Activated CD8-positive, alpha-beta T cell treated with anti-CD3 and anti-CD28 coated beads for 36 hours (primary cell): Measurements from ENCODE around the gene GFRA4. TPM values are rescaled to one million over a fixed set of nuclear protein-coding genes. Genes with fewer than 3 reads are reported as not detected.

Source experiments
- ATAC-seq: fragments of 200-7000 bp; cut with Tn5 transposase; one replicate; pipeline ENCODE4 v1.10.0; 2021; ENCODE audit warnings: mild to moderate bottlenecking, moderate library complexity
- CTCF ChIA-PET: fragments of 350-600 bp; sonication (Branson Sonifier 250); formaldehyde crosslinking; loops from one replicate; lab custom pipeline; 2021; ENCODE audit warnings: antibody characterized with exemption; lab: Charles Lee
- POLR2A ChIA-PET: fragments of 350-600 bp; sonication (Branson Sonifier 250); formaldehyde crosslinking; loops from one replicate; lab custom pipeline; 2021; ENCODE audit warnings: antibody characterized with exemption; lab: Charles Lee
- DNase-seq: peaks from one replicate; pipeline ENCODE4 v3.0.0-alpha.2; 2020
- H3K27ac Mint-ChIP-seq: one replicate; pipeline ENCODE4 v1.8.0; 2021; ENCODE audit warnings: mild to moderate bottlenecking, mixed read lengths
- H3K27me3 Mint-ChIP-seq: one replicate; pipeline ENCODE4 v1.8.0; 2021; ENCODE audit warnings: mixed read lengths
- H3K36me3 Mint-ChIP-seq: one replicate; pipeline ENCODE4 v1.8.0; 2021; ENCODE audit warnings: low read depth, mixed read lengths
- H3K4me1 Mint-ChIP-seq: one replicate; pipeline ENCODE4 v1.8.0; 2021; ENCODE audit warnings: low read depth, mixed read lengths
- H3K4me3 Mint-ChIP-seq: one replicate; pipeline ENCODE4 v1.8.0; 2021; ENCODE audit warnings: mild to moderate bottlenecking, moderate library complexity, mixed read lengths
- H3K9me3 Mint-ChIP-seq: one replicate; pipeline ENCODE4 v1.8.0; 2021; ENCODE audit warnings: mixed read lengths
- CTCF ChIP-seq: fragments of 200-600 bp; IDR thresholded peaks from one replicate; pipeline ENCODE4 v1.8.0; 2022; ENCODE audit warnings: antibody characterized with exemption, mild to moderate bottlenecking
- intact Hi-C: fragments of 100-400 bp; cut with micrococcal nuclease; formaldehyde crosslinking; loops from one replicate; pipeline ENCODE4 v1.10.0; 2022
- total RNA-seq, 2 experiments: library from RNA; stranded (reverse); gene quantifications; one replicate each; pipeline ENCODE4 v1.2.3, GENCODE V29; 2021

Gene GFRA4
- total RNA-seq, 2 experiments from 2014 or later, result not detected

DNA sequence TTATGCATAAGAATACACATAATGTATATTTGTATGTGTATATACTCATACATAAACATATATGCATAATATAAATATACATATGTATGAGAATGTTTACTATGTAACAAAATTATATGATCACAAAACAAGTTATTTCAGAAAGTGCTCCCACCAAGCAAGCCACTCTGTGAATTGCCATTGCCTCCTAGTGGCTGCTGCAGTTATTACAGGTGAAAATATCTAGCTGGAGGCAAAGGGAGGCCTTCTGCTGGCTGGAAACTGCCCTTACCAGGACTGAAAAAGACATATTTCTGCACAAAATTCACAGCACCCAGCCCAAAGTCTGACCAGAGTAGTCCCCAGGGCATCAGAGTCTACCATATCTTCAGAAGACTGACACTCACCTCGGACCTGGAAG lies 33.0 kb upstream of the GFRA4 start:
- ATAC-seq, result no peak
- intact Hi-C loops, result no loop called here
- Mint-ChIP-seq H3K4me1 (no peaks in the 10 kb centered on the region), H3K9me3 (no peaks in the 10 kb centered on the region), H3K27me3 (no peaks in the 10 kb centered on the region), H3K36me3 (no peaks in the 10 kb centered on the region), H3K4me3 (no peak overlapping the region), H3K27ac (no peak overlapping the region)
- ChIA-PET CTCF (interaction anchor here (0.7 to 5.5 kb wide), 13 partner anchors 8 to 160 kb away, joined by 3 to 32 read pairs (median 4); no protein-coding TSS in a partner anchor), POLR2A (no interaction called here)
- peak; percentile 64 for TF ChIP-seq CTCF
- peak; percentile 25 for DNase-seq

DNA sequence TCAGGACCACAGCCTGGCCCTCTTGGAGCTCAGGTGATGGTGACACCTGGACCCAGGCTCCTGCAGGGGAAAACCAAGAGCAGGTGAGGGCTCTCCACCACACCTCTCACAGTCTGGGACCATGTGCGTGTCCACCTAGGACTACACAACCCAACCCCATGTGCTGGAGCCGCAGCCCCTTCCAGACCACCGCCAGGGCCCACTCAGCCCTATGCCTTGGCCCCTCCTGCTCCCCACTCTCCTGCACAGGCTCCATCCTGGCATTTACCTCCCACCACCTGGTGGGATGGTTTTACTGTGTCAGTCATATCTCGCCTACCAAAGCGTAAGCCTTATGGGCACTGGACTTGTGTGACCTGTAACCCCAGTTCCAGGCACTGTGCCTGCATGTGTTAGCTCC lies 31.7 kb upstream of the GFRA4 start:
- CTCF ChIA-PET, result interaction anchor here (0.8 to 4.7 kb wide), 4 partner anchors 13 to 135 kb away, joined by 3 to 32 read pairs (median 16); no protein-coding TSS in a partner anchor
- H3K36me3 Mint-ChIP-seq, result no peaks in the 10 kb centered on the region
- no peak for TF ChIP-seq CTCF
- H3K4me3 Mint-ChIP-seq, result no peak overlapping the region
- no peak overlapping the region for H3K27ac Mint-ChIP-seq
- DNase-seq (no peak), ATAC-seq (no peak)
- no peaks in the 10 kb centered on the region for H3K4me1 Mint-ChIP-seq
- intact Hi-C loops, result no loop called here
- POLR2A ChIA-PET, result no interaction called here
- H3K9me3 Mint-ChIP-seq, result no peaks in the 10 kb centered on the region
- H3K27me3 Mint-ChIP-seq, result no peaks in the 10 kb centered on the region

DNA sequence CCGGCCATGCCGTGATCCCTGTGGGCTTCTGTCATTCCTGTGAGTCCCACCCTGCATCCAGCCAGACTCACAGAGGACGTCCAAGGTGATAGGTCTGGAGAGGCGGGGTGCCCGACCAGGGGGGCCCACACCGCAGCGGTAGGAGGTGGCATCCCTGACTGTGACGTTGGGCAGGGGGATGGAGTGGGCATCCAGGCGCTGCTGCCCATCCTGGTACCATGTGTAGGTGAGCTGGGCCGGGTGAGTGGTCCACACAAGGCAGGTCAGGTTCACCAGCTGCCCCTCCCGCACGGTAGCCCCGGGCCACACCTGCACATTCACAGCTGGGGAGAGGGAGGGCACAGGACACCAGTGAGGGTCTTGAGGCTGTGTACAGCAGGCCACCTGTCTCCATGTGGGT lies 30.2 kb upstream of the GFRA4 start:
- H3K36me3 Mint-ChIP-seq, result no peaks in the 10 kb centered on the region
- H3K27ac Mint-ChIP-seq, result no peak overlapping the region
- H3K4me1 Mint-ChIP-seq, result no peaks in the 10 kb centered on the region
- TF ChIP-seq CTCF, result no peak
- no peak for DNase-seq
- no peak for ATAC-seq
- no peak overlapping the region for H3K4me3 Mint-ChIP-seq
- POLR2A ChIA-PET, result no interaction called here
- no peaks in the 10 kb centered on the region for H3K27me3 Mint-ChIP-seq
- intact Hi-C loops, result no loop called here
- no peaks in the 10 kb centered on the region for H3K9me3 Mint-ChIP-seq
- CTCF ChIA-PET, result interaction anchor here (4.1 kb wide), 1 partner anchor 17 kb away, joined by 25 read pairs; no protein-coding TSS in a partner anchor

- DNase-seq (no peak), ATAC-seq (no peak)
- Mint-ChIP-seq H3K9me3 (no peaks in the 10 kb centered on the region), H3K27ac (no peak overlapping the region), H3K4me1 (no peaks in the 10 kb centered on the region), H3K4me3 (no peak overlapping the region), H3K36me3 (no peaks in the 10 kb centered on the region), H3K27me3 (no peaks in the 10 kb centered on the region)
- ChIA-PET CTCF (interaction anchor here (4.1 kb wide), 1 partner anchor 18 kb away, joined by 25 read pairs; no protein-coding TSS in a partner anchor), POLR2A (no interaction called here)
- TF ChIP-seq CTCF, result no peak
- intact Hi-C loops, result no loop called here
Observed at GRCh38 chr20:3692706-3693294, 29.6 kb upstream of the GFRA4 start.

- Mint-ChIP-seq H3K4me1 (no peaks in the 10 kb centered on the region), H3K27ac (no peak overlapping the region), H3K4me3 (no peak overlapping the region), H3K9me3 (no peaks in the 10 kb centered on the region), H3K36me3 (no peaks in the 10 kb centered on the region), H3K27me3 (no peaks in the 10 kb centered on the region)
- CTCF ChIA-PET, result interaction anchor here (0.7 to 4.1 kb wide), 4 partner anchors 9 to 130 kb away, joined by 3 to 25 read pairs (median 4); no protein-coding TSS in a partner anchor
- intact Hi-C loops, result no loop called here
- no peak for TF ChIP-seq CTCF
- POLR2A ChIA-PET, result interaction anchor here (1.4 kb wide), 1 partner anchor 77 kb away, joined by 3 read pairs; no protein-coding TSS in a partner anchor
- ATAC-seq (no peak), DNase-seq (no peak)
Observed at GRCh38 chr20:3691897-3692296, 28.7 kb upstream of the GFRA4 start.
